Measurements from ENCODE around the gene SLC38A7. TPM values are rescaled to one million over a fixed set of nuclear protein-coding genes. Genes with fewer than 3 reads are reported as not detected.

SLC38A7 gene
- total RNA-seq, 1 experiment from 2014 or later = 9.8 TPM

- Histone ChIP-seq H4K20me1 (ENCODE audit: insufficient read depth) (no peaks in the 10 kb centered on the region), H3K36me3 (ENCODE audit: control insufficient read depth in 1 of 2, insufficient read depth in 2 of 2, low read length in 2 of 2) (no peaks in the 10 kb centered on the region), H3K79me2 (ENCODE audit: insufficient read depth, low read length) (no peaks in the 10 kb centered on the region), H3K27ac (ENCODE audit: low read depth, low read length) (no peak overlapping the region), H3K9me3 (ENCODE audit: control insufficient read depth in 1 of 2, insufficient read depth in 1 of 2, low read depth in 1 of 2, low read length in 2 of 2) (no peaks in the 10 kb centered on the region), H3K4me2 (ENCODE audit: low read length) (no peak overlapping the region), H3K9me2 (ENCODE audit: insufficient read depth) (no peaks in the 10 kb centered on the region), H3K9ac (ENCODE audit: low read length) (no peak overlapping the region), H2AFZ (ENCODE audit: low read depth, low read length, poor library complexity, severe bottlenecking) (no peak overlapping the region), H3K4me1 (ENCODE audit: control insufficient read depth in 1 of 2, insufficient read depth in 2 of 2, low read length in 2 of 2) (peaks cover 8 to 14% of the 10 kb centered on the region in 2 experiments; a peak in 3 of 4 replicates), H3K27me3 (ENCODE audit: insufficient read depth, low read length) (no peaks in the 10 kb centered on the region), H3K4me3 (replicated peaks in 1 of 2; ENCODE audit: low read depth in 1 of 2, low read length in 2 of 2) (no peak overlapping the region)
- TF ChIP-seq, protein P1, sequence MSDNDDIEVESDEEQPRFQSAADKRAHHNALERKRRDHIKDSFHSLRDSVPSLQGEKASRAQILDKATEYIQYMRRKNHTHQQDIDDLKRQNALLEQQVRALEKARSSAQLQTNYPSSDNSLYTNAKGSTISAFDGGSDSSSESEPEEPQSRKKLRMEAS (IDR thresholded peaks at IDR 0.05) = no peak
- TF ChIP-seq CTCF (IDR thresholded peaks at IDR 0.05 in 2 of 3, conservative IDR thresholded peaks at IDR 0.05 in 1 of 3; ENCODE audit: borderline replicate concordance in 1 of 3, insufficient read depth in 1 of 3, low read depth in 2 of 3, low read length in 2 of 3) (no peak), TCF7L2 (IDR thresholded peaks at IDR 0.05; ENCODE audit: borderline replicate concordance, extremely low read depth, insufficient read depth, insufficient read length) (no peak), REST (IDR thresholded peaks at IDR 0.05; ENCODE audit: low read depth) (no peak), CEBPB (IDR thresholded peaks at IDR 0.05; ENCODE audit: low read depth) (no peak), SP1 (IDR thresholded peaks at IDR 0.05; ENCODE audit: low read depth) (no peak)
- no peak for ATAC-seq
- BruUV-seq (replicated peaks) = no TSS peak
- RAD21 ChIA-PET (ENCODE audit: low non-redundant PET in 1 of 2, low total read pairs in 2 of 2, uncharacterized antibody in 2 of 2, unreplicated experiment in 2 of 2) = no interaction called here
- intact Hi-C loops (cut with micrococcal nuclease) = loop anchor here (10.0 kb wide), 1 partner anchor 302 kb away; no protein-coding TSS in a partner anchor
- no peak for DNase-seq (ENCODE audit: low read depth, low spot score)
- CTCF ChIA-PET = no interaction called here
- POLR2A ChIA-PET = no interaction called here
These were observed 48.1 kb downstream of the SLC38A7 start for GRCh38 chr16:58636466-58636865.
